HEK293T (cell line): ENCODE results near the gene ARHGAP26.

Source experiments
- SP1 ChIP-seq: fragments of 450-650 bp; IDR thresholded peaks from 2 replicates; pipeline ENCODE4 v1.6.1; 2017
- SUZ12 ChIP-seq: fragments of 450-650 bp; IDR thresholded peaks from 2 replicates; pipeline ENCODE4 v1.6.1; 2016; ENCODE audit warnings: mild to moderate bottlenecking
- TARDBP ChIP-seq: fragments of 450-650 bp; IDR thresholded peaks from 2 replicates; pipeline ENCODE4 v1.6.1; 2016

GRCh38 chr5:143179126-143179740 is 409.1 kb downstream of the ARHGAP26 start:
- TF ChIP-seq SUZ12 (no peak), SP1 (no peak), TARDBP (no peak)
